ENCODE data around the gene TMEM18. TPM values are rescaled to one million over a fixed set of nuclear protein-coding genes. Genes with fewer than 3 reads are reported as not detected.

Gene TMEM18
- total and polyA plus RNA-seq, 2 experiments from 2014 or later: 35.4 to 47.1 TPM

DNA sequence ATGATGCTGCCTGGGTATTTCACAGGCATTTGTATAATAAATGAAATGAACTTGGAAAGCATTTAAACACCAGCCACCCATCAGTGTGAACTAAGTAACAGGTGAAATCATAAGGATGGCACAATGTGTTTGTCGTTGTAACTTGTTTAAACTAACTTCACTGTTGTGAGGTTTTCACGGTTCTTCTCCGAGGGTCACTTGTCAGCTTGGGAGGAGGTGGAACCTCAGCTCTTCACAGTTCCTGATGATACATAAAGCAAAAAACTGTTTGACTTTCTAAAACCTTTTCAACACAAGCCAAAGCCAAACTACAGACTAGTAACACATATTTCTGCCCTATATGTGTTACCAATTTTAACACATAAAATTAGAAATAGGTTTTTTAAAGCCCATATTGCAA is 13.1 kb downstream of the TMEM18 start:
- H3K9me3 ChIP-seq (ENCODE audit: low read depth): no peaks in the 10 kb centered on the region
- TF ChIP-seq EZH2 (IDR thresholded peaks at IDR 0.05; ENCODE audit: borderline replicate concordance) (no peak), EZH2phosphoT487 (IDR thresholded peaks at IDR 0.05; ENCODE audit: low read depth, severe bottlenecking, unreplicated experiment) (no peak)
- TF ChIP-seq, protein P1, sequence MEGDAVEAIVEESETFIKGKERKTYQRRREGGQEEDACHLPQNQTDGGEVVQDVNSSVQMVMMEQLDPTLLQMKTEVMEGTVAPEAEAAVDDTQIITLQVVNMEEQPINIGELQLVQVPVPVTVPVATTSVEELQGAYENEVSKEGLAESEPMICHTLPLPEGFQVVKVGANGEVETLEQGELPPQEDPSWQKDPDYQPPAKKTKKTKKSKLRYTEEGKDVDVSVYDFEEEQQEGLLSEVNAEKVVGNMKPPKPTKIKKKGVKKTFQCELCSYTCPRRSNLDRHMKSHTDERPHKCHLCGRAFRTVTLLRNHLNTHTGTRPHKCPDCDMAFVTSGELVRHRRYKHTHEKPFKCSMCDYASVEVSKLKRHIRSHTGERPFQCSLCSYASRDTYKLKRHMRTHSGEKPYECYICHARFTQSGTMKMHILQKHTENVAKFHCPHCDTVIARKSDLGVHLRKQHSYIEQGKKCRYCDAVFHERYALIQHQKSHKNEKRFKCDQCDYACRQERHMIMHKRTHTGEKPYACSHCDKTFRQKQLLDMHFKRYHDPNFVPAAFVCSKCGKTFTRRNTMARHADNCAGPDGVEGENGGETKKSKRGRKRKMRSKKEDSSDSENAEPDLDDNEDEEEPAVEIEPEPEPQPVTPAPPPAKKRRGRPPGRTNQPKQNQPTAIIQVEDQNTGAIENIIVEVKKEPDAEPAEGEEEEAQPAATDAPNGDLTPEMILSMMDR (IDR thresholded peaks at IDR 0.05; ENCODE audit: poor library complexity): no peak
- no peak overlapping the region for H3K4me3 ChIP-seq
- no peak overlapping the region for H2AFZ ChIP-seq
- DNase-seq (ENCODE audit: low spot score): no peak
- WGBS (ENCODE audit: low lambda C conversion rate, missing lambda C conversion rate): 96% methylated on average over 3 of the region's 3 CpGs
- H3K36me3 ChIP-seq (replicated peaks; ENCODE audit: insufficient read depth, low read depth): no peaks in the 10 kb centered on the region
- H3K79me2 ChIP-seq: no peaks in the 10 kb centered on the region
- H3K27ac ChIP-seq: no peak overlapping the region
- H4K20me1 ChIP-seq (ENCODE audit: insufficient read depth, poor library complexity, severe bottlenecking): no peaks in the 10 kb centered on the region
- H3K27me3 ChIP-seq: peaks cover 10% of the 10 kb centered on the region
- H3K4me1 ChIP-seq (ENCODE audit: insufficient read depth): no peaks in the 10 kb centered on the region
- no peak overlapping the region for H3K4me2 ChIP-seq
- H3K9me2 ChIP-seq (replicated peaks; ENCODE audit: insufficient read depth): no peaks in the 10 kb centered on the region

- Histone ChIP-seq H3K9me2 (replicated peaks; ENCODE audit: insufficient read depth) (no peaks in the 10 kb centered on the region), H3K27me3 (peaks cover 10% of the 10 kb centered on the region), H4K20me1 (ENCODE audit: insufficient read depth, poor library complexity, severe bottlenecking) (no peaks in the 10 kb centered on the region), H3K4me1 (ENCODE audit: insufficient read depth) (no peaks in the 10 kb centered on the region), H3K4me3 (no peak overlapping the region), H2AFZ (no peak overlapping the region), H3K27ac (no peak overlapping the region), H3K79me2 (no peaks in the 10 kb centered on the region), H3K9me3 (ENCODE audit: low read depth) (no peaks in the 10 kb centered on the region), H3K36me3 (replicated peaks; ENCODE audit: insufficient read depth, low read depth) (no peaks in the 10 kb centered on the region), H3K4me2 (no peak overlapping the region)
- WGBS (ENCODE audit: low lambda C conversion rate, missing lambda C conversion rate): 92% methylated on average over 13 of the region's 13 CpGs
- TF ChIP-seq, protein P1 (IDR thresholded peaks at IDR 0.05; ENCODE audit: poor library complexity): no peak
- TF ChIP-seq EZH2 (IDR thresholded peaks at IDR 0.05; ENCODE audit: borderline replicate concordance) (no peak), EZH2phosphoT487 (IDR thresholded peaks at IDR 0.05; ENCODE audit: low read depth, severe bottlenecking, unreplicated experiment) (no peak)
- no peak for DNase-seq (ENCODE audit: low spot score)
Measured at GRCh38 chr2:663221-663620, 14.0 kb downstream of the TMEM18 start.

DNA sequence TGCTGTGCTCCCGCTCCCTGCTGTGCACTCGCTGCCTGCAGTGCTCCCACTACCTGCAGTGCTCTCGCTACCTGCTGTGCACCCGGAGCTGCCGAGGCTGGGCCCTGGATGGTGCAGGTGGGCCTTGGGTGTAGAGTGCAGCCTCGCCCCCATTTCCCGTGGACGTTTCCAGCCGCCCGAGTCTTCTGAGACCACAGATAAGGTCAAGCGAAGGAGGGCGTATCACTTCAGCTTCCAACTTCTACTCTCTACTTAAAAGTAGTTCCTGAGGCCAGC is 15.9 kb downstream of the TMEM18 start:
- H3K4me2 ChIP-seq: no peak overlapping the region
- H3K27ac ChIP-seq: no peak overlapping the region
- 94% methylated on average over 12 of the region's 12 CpGs for WGBS (ENCODE audit: low lambda C conversion rate, missing lambda C conversion rate)
- no peaks in the 10 kb centered on the region for H3K9me3 ChIP-seq (ENCODE audit: low read depth)
- no peaks in the 10 kb centered on the region for H3K36me3 ChIP-seq (replicated peaks; ENCODE audit: insufficient read depth, low read depth)
- H4K20me1 ChIP-seq (ENCODE audit: insufficient read depth, poor library complexity, severe bottlenecking): no peaks in the 10 kb centered on the region
- no peaks in the 10 kb centered on the region for H3K9me2 ChIP-seq (replicated peaks; ENCODE audit: insufficient read depth)
- H2AFZ ChIP-seq: no peak overlapping the region
- H3K4me3 ChIP-seq: no peak overlapping the region
- no peaks in the 10 kb centered on the region for H3K79me2 ChIP-seq
- no peaks in the 10 kb centered on the region for H3K4me1 ChIP-seq (ENCODE audit: insufficient read depth)
- no peak for DNase-seq (ENCODE audit: low spot score)
- H3K27me3 ChIP-seq: peaks cover 10% of the 10 kb centered on the region
- TF ChIP-seq EZH2 (IDR thresholded peaks at IDR 0.05; ENCODE audit: borderline replicate concordance): no peak
- TF ChIP-seq EZH2phosphoT487 (IDR thresholded peaks at IDR 0.05; ENCODE audit: low read depth, severe bottlenecking, unreplicated experiment): no peak
- TF ChIP-seq, protein P1 (IDR thresholded peaks at IDR 0.05; ENCODE audit: poor library complexity): no peak

All from hepatocyte (in vitro differentiated cells).